ENCODE results near the gene SNX15. TPM values are rescaled to one million over a fixed set of nuclear protein-coding genes. Genes with fewer than 3 reads are reported as not detected.
"Not testable (repeated sequence)": the region's sequence is repeated elsewhere in the genome, so short reads cannot be mapped to it uniquely, and the experiment has no call there.

Gene SNX15, protein sequence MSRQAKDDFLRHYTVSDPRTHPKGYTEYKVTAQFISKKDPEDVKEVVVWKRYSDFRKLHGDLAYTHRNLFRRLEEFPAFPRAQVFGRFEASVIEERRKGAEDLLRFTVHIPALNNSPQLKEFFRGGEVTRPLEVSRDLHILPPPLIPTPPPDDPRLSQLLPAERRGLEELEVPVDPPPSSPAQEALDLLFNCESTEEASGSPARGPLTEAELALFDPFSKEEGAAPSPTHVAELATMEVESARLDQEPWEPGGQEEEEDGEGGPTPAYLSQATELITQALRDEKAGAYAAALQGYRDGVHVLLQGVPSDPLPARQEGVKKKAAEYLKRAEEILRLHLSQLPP
- total RNA-seq: 21.6 and 28.8 TPM in 2 replicates

DNA sequence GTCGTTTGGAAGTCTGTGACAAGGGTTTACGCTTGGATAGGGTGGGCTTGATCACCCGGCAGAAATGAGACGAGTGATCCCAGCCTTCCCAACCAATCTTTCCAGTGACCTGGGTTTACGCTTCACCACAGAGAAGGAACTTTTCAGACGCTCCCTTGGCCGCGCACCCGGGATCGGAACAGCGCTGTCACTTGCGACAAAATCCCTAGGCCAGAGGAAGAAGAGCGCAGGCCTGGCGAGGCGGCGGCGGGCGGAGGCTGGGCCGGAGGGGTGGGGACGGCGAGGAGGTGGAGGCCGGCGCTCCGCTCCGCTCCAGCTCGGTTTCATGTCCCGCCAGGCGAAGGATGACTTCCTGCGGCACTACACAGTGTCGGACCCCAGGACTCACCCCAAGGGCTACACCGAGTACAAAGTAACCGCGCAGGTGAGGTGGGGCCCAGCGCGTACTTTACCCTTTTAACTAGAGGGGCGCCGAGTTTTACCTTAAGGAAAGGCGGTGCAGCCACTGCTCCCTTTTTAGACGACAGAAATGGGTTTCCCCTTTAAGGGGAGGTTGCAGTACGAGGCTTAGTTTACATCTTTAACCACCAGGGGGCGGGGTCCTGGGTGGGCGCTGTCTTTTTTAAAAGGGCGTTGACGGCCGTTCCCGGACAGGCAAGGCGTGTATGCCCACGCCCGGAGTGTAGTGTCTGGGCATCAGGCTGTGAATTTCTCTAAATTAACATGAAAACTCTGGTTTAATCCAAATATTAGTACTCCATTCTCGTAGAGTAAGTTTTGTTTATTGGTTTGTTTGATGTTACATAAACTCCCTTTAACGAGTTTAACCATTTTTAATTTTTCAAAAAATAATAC lies at the start of gene SNX15:
Gene SNX15, plus strand, starts transcription at position 227 of the 855 bp plus-strand sequence. Its CDS starts 99 bp downstream, at position 326.
- no peaks in the 10 kb centered on the region for H3K27me3 ChIP-seq (ENCODE audit: control insufficient read depth, insufficient read depth, low read length)
- DNase-seq (ENCODE audit: low read depth): peak; percentile 69
- TF ChIP-seq, protein P1, sequence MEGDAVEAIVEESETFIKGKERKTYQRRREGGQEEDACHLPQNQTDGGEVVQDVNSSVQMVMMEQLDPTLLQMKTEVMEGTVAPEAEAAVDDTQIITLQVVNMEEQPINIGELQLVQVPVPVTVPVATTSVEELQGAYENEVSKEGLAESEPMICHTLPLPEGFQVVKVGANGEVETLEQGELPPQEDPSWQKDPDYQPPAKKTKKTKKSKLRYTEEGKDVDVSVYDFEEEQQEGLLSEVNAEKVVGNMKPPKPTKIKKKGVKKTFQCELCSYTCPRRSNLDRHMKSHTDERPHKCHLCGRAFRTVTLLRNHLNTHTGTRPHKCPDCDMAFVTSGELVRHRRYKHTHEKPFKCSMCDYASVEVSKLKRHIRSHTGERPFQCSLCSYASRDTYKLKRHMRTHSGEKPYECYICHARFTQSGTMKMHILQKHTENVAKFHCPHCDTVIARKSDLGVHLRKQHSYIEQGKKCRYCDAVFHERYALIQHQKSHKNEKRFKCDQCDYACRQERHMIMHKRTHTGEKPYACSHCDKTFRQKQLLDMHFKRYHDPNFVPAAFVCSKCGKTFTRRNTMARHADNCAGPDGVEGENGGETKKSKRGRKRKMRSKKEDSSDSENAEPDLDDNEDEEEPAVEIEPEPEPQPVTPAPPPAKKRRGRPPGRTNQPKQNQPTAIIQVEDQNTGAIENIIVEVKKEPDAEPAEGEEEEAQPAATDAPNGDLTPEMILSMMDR (IDR thresholded peaks at IDR 0.05; ENCODE audit: insufficient read depth, low read length, poor library complexity, severe bottlenecking): peak; percentile 78
- no peaks in the 10 kb centered on the region for H3K36me3 ChIP-seq (ENCODE audit: control insufficient read depth, insufficient read depth, low read length)
- H3K4me3 ChIP-seq (ENCODE audit: low read depth, low read length): peak within 1 kb of the TSS; percentile 52

DNA sequence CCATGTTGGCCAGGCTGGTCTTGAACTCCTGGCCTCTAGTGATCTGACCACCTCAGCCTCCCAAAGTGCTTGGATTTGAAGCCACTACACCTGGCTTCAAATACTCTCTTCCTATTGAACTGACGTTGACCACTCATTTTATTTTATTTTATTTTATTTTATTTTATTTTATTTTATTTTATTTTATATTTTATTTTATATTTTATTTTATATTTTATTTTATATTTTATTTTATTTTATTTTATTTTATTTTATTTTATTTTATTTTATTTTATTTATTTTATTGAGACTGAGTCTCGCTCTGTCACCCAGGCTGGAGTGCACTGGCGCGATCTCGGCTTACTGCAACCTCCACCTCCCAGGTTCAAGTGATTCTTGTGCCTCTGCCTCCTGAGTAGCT lies 43.9 kb upstream of the SNX15 start:
- DNase-seq (ENCODE audit: low read depth); H3K27me3 ChIP-seq (ENCODE audit: control insufficient read depth, insufficient read depth, low read length); H3K36me3 ChIP-seq (ENCODE audit: control insufficient read depth, insufficient read depth, low read length); H3K4me3 ChIP-seq (ENCODE audit: low read depth, low read length): not testable (repeated sequence)

DNA sequence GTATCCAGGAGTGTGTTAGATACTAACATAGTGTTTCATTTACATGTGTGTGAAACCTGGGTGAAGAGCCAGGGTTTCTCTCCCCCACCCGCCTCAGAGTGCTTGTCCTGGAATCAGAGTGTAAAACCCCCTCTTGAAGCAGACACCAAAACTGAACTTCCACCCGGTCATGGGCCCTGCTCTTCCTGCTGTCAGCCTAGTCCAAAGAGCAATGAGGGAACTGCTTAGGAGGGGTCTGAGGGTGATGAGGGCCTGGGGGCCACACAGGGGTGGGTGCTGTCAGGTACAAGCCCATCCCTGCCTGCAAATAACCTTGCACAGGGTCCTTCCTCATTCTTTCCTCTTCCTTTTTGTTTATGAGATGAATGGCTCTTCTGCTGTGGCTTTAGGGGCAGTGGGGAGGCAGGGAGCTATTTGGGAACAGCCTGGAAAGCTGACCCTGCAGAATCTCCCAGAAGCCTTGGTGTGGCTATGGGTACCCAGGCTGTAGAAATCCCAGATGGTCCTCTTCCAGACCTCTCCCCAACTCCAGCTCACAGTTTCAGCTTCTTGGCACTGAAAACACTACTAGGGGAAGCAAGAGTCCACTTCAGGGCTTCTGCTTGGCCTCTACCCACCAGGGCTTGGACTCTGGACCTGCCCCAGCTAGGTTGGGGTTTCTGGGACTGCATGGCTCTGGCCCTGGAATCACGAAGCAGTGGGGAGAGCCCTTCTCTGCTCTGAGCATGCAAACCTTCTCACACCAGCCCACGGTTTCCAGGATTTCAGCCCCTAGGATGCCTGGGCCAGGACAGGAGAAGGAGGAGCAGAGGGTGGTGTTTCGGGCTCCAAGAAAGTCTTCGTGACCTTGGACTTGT lies 39.0 kb upstream of the SNX15 start:
- DNase-seq (ENCODE audit: low read depth): no peak
- H3K4me3 ChIP-seq (ENCODE audit: low read depth, low read length): no peak overlapping the region
- TF ChIP-seq, protein P1 (IDR thresholded peaks at IDR 0.05; ENCODE audit: insufficient read depth, low read length, poor library complexity, severe bottlenecking): no peak
- no peaks in the 10 kb centered on the region for H3K36me3 ChIP-seq (ENCODE audit: control insufficient read depth, insufficient read depth, low read length)
- H3K27me3 ChIP-seq (ENCODE audit: control insufficient read depth, insufficient read depth, low read length): no peaks in the 10 kb centered on the region

DNA sequence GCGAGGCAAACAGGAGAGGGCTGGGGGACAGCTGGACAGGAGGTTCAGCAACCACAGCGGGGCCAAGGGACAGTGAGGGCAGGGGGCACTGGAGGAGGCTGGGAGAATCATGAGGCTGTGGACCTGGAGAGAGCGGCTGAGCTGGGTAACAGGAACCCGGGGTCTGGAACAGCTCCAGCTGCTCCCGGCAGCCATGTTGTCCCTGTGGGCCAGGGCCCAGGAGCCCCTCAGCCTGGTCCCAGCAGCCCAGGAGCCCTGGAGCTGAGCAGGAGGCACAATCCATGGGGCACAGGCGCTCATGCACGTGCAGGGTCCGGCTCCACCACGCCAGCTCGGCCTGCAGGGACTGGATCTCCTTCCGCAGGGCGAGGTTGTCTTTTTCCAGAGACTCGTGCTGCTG lies 37.8 kb upstream of the SNX15 start:
- Histone ChIP-seq H3K36me3 (ENCODE audit: control insufficient read depth, insufficient read depth, low read length) (no peaks in the 10 kb centered on the region), H3K27me3 (ENCODE audit: control insufficient read depth, insufficient read depth, low read length) (no peaks in the 10 kb centered on the region), H3K4me3 (ENCODE audit: low read depth, low read length) (no peak overlapping the region)
- TF ChIP-seq, protein P1 (IDR thresholded peaks at IDR 0.05; ENCODE audit: insufficient read depth, low read length, poor library complexity, severe bottlenecking): no peak
- DNase-seq (ENCODE audit: low read depth): no peak

DNA sequence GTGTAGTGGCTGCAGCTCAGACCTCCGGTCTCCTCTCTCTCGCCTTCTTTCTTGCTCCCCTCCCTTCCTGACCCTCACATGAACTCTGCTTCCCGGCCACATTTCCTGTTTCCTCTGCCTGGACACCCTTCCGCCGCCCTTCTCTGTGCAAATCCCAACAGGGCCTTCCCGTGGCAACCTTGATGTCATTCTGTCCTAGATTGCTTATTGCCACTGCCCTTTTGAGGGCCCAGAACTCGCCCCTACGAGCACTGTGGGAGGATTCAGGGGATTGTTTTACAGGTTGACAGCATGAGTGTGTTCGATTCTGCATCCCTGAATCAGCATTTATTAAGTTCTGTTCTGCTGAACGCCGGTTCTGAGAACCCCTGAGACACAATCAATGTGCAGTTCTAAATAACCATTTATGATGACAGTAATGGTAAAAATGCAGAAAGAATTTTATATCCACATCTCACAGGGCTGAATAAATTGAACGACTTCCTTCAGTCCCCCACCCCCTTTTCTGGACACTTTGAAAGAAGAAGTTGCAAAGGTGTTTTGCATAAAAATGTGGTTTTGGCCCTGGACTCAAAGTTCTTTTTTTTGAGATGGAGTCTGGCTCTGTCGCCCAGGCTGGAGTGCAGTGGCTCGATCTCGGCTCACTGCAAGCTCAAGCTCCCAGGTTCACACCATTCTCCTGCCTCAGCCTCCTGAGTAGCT lies 36.9 kb upstream of the SNX15 start:
- TF ChIP-seq, protein P1 (IDR thresholded peaks at IDR 0.05; ENCODE audit: insufficient read depth, low read length, poor library complexity, severe bottlenecking): no peak
- Histone ChIP-seq H3K36me3 (ENCODE audit: control insufficient read depth, insufficient read depth, low read length) (no peaks in the 10 kb centered on the region), H3K27me3 (ENCODE audit: control insufficient read depth, insufficient read depth, low read length) (no peaks in the 10 kb centered on the region), H3K4me3 (ENCODE audit: low read depth, low read length) (no peak overlapping the region)
- no peak for DNase-seq (ENCODE audit: low read depth)

Data from kidney epithelial cell (primary cell).